Stimulated activated naive CD4-positive, alpha-beta T cell (primary cell): Measurements from ENCODE around the gene CASZ1.

Experiments used
- DNase-seq, 6 experiments: peaks; one replicate each; lab custom pipeline; 2025; lab: John Stamatoyannopoulos, UW

Gene CASZ1

DNA sequence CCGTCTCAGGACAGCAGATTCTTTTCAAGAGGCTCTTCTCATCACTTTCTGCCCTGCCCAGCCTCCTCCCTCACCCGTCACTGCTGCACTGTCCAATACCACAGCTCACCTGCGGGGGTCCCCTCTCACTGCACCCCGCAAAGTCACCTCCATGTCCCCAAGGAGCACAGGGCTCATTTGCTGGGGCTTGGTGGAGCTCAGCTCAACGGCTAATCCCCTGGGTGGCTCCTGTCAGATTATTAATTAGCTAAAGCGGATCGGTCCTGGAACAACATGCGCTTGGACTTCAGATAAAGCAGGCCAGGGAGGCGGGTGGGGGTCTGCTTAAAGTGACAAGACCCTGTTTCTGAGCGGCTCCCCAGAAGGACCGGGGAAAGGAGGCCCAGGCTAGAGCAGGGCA lies 43.1 kb downstream of the CASZ1 start:
- DNase-seq = no peak

DNA sequence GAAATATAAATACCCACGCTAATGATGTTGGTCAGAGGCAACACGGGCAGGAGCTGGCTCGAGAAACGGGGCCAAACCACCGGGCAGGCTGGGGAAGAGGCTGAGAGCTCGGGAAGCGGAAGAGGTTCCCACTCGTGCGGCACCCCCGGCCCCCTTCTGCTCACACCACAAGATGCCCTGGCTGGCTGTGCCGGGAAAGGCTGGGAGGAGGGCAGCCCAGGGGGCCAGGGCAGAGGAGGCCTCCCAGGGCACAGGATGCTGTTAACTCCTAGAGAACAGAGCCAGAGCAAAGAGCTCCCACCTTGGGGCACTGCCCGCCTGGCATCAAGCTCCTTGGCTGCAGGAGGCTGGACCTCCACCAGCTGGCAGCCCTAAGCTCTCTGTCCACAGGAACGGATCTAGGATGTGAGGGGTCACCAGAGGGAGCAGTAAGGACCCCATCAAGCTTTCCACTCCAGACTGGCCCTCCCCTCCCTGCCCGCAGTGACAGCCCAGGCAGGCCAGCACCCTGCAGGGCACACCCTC lies 44.8 kb downstream of the CASZ1 start:
- DNase-seq = no peak

- no peak for DNase-seq
Observed at GRCh38 chr1:10751160-10751559, 45.3 kb downstream of the CASZ1 start.

DNA sequence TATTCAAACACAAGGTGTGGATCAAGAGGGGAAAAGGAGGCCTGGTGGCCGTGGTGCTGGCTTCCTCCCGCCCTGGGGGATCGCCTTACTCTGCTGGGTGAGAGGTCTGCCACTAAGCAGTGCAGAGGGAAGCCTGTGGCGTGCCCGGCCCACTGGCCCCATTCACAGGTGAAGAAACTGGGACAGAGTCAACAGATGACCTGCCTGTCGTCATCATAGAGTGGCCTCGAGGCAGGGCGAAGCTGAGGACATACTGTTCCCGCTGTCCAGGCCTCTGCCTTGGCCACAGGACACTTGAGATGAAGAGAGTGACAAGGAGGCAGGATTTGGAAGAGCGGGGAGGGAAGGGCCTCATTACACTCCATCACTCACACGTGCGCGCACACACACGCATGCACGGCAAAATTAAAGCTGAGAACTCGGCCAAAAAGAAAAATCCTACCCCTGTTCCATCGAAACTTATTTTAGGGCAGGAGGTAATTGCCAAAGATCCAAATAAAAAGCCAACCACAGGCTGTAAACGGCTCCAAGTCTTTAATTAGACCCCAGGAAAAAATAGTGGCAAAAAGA lies 50.5 kb downstream of the CASZ1 start:
- DNase-seq = no peak

GRCh38 chr1:10745383-10745782 lies 51.1 kb downstream of the CASZ1 start:
- no peak for DNase-seq

DNA sequence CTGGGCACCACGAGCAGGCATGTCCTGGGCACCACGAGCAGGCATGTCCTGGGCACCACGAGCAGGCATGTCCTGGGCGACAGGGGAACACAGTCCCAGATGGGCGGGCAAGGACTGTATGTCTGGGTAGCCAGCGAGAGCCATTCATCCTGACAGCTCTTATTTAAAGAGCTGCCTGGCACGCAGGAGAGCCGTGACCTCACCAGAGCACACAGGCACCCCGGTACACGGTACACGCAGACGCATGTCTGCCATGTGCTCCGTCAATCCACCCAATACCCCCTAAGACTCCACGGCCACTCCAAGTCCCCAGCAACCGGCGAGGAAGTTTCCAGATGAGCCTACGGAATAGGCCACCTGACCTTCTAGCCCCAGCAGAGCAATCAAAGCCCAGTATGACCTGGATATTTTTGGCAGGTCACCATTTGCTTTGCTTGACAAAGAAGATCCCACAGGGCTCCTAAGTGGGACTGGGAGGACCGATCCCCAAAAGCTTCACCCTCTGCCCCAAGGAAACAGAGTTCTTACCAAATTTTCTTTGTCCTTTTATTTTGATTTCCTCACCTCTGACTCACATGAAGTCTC lies 51.7 kb downstream of the CASZ1 start:
- DNase-seq = no peak

DNA sequence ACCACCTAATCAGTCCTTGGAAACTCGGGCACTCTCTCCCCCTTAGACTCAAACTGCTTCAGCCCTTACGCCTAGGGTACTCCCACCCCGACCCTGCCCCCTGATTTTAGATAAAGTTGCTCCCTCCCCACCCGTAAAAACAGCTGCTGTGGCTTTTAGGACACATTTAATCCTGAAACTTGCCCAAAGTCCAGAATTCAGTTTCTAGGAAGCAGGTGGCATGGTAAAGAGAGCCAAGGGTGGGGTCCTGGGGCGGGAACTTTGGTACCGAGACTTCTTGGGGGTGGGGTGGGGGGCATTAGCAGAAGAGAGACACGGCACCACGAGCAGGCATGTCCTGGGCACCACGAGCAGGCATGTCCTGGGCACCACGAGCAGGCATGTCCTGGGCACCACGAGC lies 52.4 kb downstream of the CASZ1 start:
- DNase-seq = no peak

GRCh38 chr1:10741696-10742095 lies 54.8 kb downstream of the CASZ1 start:
- DNase-seq = no peak

DNA sequence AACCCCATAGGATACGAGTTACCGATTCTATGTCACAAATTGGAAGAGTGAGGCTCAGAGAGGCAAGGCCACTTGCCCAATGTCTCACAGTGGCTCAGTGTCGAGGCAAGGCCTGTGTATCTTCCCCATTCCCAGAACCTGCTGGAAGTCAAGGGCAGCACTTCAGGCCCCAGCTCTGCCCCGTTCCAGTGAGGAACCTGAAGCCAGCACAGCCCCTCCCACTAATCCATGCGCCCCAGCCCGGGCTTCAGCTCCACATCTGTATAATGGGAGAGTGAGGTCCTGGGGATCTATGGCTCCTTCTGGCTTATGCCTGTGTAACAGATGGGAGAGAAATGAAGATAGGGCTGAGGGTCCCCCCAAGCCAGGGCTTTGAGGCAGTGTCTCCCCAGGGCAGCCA lies 56.3 kb downstream of the CASZ1 start:
- no peak for DNase-seq

GRCh38 chr1:10739589-10739988 lies 56.9 kb downstream of the CASZ1 start:
- no peak for DNase-seq

- no peak for DNase-seq
Observed at GRCh38 chr1:10738061-10739058, 58.1 kb downstream of the CASZ1 start.

DNA sequence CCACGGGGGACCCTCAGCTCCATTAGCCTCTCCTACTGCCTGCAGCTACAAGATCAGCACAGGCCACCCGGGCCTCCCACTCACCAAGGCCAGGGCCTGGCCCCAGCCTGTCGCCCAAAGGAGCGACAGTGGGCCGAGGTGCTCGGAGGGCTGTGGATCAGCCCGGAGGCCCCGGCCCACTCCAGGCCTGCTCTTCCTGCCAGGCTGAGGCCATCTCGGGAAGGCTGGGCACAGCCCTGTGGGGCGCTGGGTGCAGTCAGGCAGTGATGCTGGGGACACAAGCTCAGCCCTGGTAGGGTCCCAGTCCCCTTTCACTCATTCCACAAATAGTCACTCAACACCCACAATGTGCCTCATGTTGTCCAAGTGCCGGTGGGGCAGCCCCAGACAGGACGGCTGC lies 58.8 kb downstream of the CASZ1 start:
- DNase-seq = no peak

DNA sequence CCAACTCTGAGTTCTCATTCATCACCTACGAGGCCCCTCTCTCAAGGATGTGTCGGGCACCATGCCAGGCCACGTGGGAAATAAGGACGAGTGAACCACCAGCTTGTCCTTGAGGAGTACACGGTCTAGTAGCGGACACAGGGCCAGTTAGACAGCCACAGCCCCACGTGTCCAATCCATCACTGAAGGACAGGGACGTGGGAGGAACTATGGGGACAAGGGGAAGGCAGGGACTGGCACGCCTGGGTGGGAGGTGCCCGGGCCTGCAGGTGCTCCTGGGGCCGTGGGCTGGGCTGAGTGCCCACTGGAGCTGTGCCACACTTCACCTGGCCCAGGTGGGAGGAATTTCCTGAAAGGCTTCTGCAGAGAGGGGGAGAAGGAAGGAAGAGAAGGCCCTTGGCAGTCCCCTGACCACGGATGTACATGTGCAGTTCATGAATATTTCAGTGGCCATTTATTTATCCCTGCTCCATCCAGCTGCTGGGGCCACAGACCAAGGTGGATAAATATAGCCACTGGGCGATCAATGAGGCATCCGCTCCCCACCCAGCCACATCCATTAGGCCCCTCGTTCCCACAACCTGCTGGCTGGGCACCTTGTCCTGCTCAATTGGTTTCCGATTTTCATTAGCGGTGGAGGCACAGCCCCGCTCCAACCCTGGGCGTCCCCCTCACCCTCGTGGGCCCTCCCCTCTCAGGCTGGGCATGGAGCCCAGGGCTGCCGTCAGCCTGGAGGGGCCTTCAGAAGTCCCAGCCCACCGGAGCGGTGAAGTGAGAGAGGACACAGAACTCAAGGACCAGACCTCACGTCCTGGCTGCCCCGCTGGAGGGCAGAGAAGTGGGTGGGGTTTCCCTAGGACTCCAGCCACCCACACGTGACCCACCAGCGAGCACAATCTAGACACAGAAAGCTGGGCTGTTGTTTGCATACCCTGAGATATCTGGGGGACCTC lies 59.5 kb downstream of the CASZ1 start:
- DNase-seq = no peak

GRCh38 chr1:10735563-10736305 lies 60.7 kb downstream of the CASZ1 start:
- no peak for DNase-seq

DNA sequence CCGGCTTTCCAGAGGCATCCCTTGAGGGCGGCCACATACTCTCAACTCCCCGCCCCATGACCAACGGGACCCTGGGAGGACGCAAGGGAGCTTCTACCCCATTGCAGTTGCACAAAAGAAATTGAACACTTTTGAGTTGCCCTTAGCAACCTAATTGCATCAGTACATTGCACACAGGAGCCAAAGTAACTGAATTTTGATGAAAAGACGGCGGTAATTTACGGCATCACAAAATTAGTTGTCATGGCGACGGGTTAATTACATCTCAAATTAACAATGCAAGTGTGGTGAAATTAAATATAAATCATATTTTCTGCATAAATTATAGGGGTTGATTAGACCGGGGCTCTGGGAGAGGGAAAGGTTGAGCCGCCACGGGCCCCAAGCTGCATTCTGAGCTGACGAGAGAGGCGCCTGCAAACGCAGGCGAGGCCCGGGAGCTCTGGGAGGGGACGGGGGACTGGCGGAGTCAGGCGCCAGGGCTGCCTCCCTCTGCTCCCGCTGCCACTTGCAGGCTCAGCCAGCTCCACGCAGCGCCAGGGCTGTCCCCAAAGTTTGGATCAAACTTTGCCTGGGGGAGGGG lies 61.4 kb downstream of the CASZ1 start:
- no peak for DNase-seq

DNA sequence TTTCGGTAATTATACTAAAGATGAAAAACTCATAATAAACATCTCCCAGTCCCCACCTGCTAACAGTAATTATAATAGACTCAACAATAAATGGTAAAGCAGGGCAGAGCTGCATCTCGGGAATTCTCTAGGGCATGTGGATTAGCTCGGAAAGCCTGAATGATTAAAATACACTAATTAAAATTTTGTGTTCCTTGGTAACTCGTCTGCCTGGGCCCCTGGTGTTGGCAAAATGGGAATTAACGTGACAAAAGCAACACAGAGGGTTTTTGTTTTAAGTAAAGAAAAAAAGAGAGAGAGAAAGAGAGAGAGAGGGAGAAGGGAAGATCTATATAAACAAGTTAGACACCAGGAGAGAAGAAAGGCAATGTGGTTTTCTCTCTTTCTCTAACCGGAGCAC lies 62.1 kb downstream of the CASZ1 start:
- no peak for DNase-seq

GRCh38 chr1:10733474-10734366 lies 62.7 kb downstream of the CASZ1 start:
- no peak for DNase-seq

GRCh38 chr1:10730985-10731384 lies 65.5 kb downstream of the CASZ1 start:
- no peak for DNase-seq

DNA sequence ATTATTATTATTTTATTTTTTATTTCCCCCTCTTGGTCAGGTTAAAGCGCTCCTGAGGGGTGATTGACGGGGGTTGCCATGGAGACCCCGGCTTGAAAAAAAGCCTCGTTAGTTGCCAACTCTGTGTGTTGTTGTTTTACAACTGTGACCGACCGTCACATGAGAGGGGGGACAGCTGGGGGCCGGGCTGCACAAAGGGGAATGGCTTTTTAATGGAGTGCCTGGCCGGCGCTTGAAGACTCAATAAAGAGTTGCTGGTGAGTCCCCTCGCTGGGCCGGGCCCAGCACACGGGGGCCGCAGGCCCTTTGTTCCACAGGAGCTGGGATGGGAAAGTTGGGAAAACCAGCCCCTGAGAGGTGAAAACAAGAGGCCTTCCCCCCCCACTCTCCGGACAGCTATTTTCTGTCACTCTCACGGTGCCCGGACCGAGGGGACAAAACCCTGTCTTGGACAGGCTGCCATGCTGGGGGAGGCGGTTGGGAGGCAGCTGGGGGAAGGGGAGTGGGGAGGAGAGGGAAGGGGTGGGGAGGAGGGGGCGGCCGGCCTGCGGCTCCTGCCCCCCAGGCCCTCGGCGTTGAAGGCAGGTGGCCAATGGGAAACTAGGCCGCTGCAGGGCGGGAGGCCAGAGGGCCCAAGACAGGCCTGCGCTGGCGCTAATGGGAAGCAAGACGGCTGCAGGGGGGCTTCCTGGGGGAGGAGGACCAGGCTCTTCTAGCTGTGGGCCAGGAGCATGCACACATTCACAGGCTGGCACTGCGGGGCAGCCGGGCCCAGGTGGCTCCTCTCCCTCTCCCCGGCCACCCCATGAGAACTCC lies 67.6 kb downstream of the CASZ1 start:
- no peak for DNase-seq
